NCI-H1105 (cell line): ENCODE data around the gene ABHD2.
"Not testable (repeated sequence)": the region's sequence is repeated elsewhere in the genome, so short reads cannot be mapped to it uniquely, and the experiment has no call there.

Source experiments
- DNase-seq: peaks from one replicate; lab custom pipeline; 2025; lab: John Stamatoyannopoulos, UW

ABHD2 gene

GRCh38 chr15:89087830-89088604 lies at the start of gene ABHD2:
Gene ABHD2, plus strand, starts transcription at chr15:89088456. Its CDS starts 27,872 bp downstream, at chr15:89116328.
- peak; percentile 97 for DNase-seq

- DNase-seq: no peak
These were observed 49.1 kb upstream of the ABHD2 start for GRCh38 chr15:89039142-89039541.

- DNase-seq: no peak
These were observed 46.7 kb upstream of the ABHD2 start for GRCh38 chr15:89041507-89041906.

GRCh38 chr15:89042387-89042786 lies 45.9 kb upstream of the ABHD2 start:
- no peak for DNase-seq

GRCh38 chr15:89043031-89044002 lies 44.9 kb upstream of the ABHD2 start:
- no peak for DNase-seq

- DNase-seq: not testable (repeated sequence)
These were observed 39.1 kb upstream of the ABHD2 start for GRCh38 chr15:89049016-89049666.

- no peak for DNase-seq
These were observed 36.4 kb upstream of the ABHD2 start for GRCh38 chr15:89051875-89052274.

GRCh38 chr15:89052474-89052873 lies 35.8 kb upstream of the ABHD2 start:
- no peak for DNase-seq

GRCh38 chr15:89054873-89055272 lies 33.4 kb upstream of the ABHD2 start:
- no peak for DNase-seq

- peak; percentile 9 for DNase-seq
These were observed 30.6 kb upstream of the ABHD2 start for GRCh38 chr15:89057506-89058133.

- no peak for DNase-seq
These were observed 29.9 kb upstream of the ABHD2 start for GRCh38 chr15:89058376-89058775.

- DNase-seq: no peak
These were observed 29.3 kb upstream of the ABHD2 start for GRCh38 chr15:89058876-89059405.

- DNase-seq: no peak
These were observed 22.0 kb upstream of the ABHD2 start for GRCh38 chr15:89066280-89066679.

- no peak for DNase-seq
These were observed 20.5 kb upstream of the ABHD2 start for GRCh38 chr15:89067751-89068150.

GRCh38 chr15:89068325-89068784 lies 19.9 kb upstream of the ABHD2 start:
- no peak for DNase-seq

GRCh38 chr15:89070197-89071124 lies 17.8 kb upstream of the ABHD2 start:
- DNase-seq: no peak

- DNase-seq: no peak
These were observed 16.8 kb upstream of the ABHD2 start for GRCh38 chr15:89071471-89071870.

- no peak for DNase-seq
These were observed 15.9 kb upstream of the ABHD2 start for GRCh38 chr15:89072277-89072869.

GRCh38 chr15:89074402-89075012 lies 13.7 kb upstream of the ABHD2 start:
- DNase-seq: no peak
